Measurements from ENCODE around the gene SYT5. TPM values are rescaled to one million over a fixed set of nuclear protein-coding genes. Genes with fewer than 3 reads are reported as not detected.

The SYT5 gene
- total RNA-seq, 2 experiments from 2014 or later, result 0.84 TPM; not detected in 1

DNA sequence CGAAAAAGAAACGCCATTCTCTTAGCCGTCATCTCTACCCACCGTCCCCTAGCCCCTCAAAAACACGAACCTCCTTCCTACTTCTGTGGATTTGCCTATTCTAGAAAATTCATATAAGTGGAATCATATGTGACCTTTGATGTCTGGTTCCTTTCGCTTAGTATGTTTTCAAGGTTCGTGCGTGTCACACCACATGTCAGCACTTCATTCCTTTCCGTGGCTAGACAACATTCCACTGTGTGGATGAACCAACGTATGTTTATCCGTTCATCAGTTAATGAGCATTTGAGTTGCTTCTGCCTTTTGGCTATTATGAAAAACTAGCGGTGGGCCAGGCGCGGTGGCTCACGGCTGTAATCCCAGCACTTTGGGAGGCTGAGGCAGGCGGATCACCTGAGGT lies 48.7 kb downstream of the SYT5 start:
- intact Hi-C loops (cut with micrococcal nuclease; ENCODE audit: unreplicated experiment), result no loop called here
- Histone ChIP-seq H4K20me1 (ENCODE audit: insufficient read depth, low read length) (no peaks in the 10 kb centered on the region), H3K27ac (ENCODE audit: low read depth, low read length, poor library complexity, severe bottlenecking) (no peak overlapping the region), H3K4me2 (ENCODE audit: low read length) (no peak overlapping the region), H3K4me3 (ENCODE audit: low read depth, low read length, poor library complexity, severe bottlenecking) (no peak overlapping the region), H3K9me2 (ENCODE audit: insufficient read depth, low read length) (no peaks in the 10 kb centered on the region), H3K9me3 (ENCODE audit: low read length) (no peaks in the 10 kb centered on the region), H3K36me3 (ENCODE audit: insufficient read depth, low read length) (no peaks in the 10 kb centered on the region), H3K79me2 (ENCODE audit: insufficient read depth, low read depth, low read length) (no peaks in the 10 kb centered on the region), H3K4me1 (ENCODE audit: insufficient read depth, low read length, poor library complexity, severe bottlenecking) (peaks cover 45% of the 10 kb centered on the region), H2AFZ (ENCODE audit: low read length) (no peak overlapping the region)
- ChIA-PET POLR2A (interaction anchor here (0.7 kb wide), 1 partner anchor 10 kb away, joined by 3 read pairs; no protein-coding TSS in a partner anchor), CTCF (ENCODE audit: unreplicated experiment) (no interaction called here)
- no TSS peak for BruUV-seq (replicated peaks)
- DNase-seq (ENCODE audit: low spot score), result no peak
- no peak for TF ChIP-seq EZH2phosphoT487 (IDR thresholded peaks at IDR 0.05; ENCODE audit: borderline replicate concordance, low read depth, low read length)
- TF ChIP-seq, protein P1, sequence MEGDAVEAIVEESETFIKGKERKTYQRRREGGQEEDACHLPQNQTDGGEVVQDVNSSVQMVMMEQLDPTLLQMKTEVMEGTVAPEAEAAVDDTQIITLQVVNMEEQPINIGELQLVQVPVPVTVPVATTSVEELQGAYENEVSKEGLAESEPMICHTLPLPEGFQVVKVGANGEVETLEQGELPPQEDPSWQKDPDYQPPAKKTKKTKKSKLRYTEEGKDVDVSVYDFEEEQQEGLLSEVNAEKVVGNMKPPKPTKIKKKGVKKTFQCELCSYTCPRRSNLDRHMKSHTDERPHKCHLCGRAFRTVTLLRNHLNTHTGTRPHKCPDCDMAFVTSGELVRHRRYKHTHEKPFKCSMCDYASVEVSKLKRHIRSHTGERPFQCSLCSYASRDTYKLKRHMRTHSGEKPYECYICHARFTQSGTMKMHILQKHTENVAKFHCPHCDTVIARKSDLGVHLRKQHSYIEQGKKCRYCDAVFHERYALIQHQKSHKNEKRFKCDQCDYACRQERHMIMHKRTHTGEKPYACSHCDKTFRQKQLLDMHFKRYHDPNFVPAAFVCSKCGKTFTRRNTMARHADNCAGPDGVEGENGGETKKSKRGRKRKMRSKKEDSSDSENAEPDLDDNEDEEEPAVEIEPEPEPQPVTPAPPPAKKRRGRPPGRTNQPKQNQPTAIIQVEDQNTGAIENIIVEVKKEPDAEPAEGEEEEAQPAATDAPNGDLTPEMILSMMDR (conservative IDR thresholded peaks at IDR 0.05; ENCODE audit: low read length), result no peak

Small RNAs within 50 kb of the gene (microRNA-seq; reads per million reads assigned to microRNA genes)
- gene MIR7975 (ENCODE audit: borderline replicate concordance), result not detected

Small RNAs within 50 kb of the gene (small RNA-seq; reads per million reads assigned to genes)
- gene MIR7975 (not detected), gene RF01210 (not detected)

Other genes starting within 250 kb of the SYT5 start
- 0.41 and 0.69 TPM in 2 replicates for gene NLRP7, start 232.8 kb downstream of the SYT5 start, total RNA-seq (2014; rRNA removed; shearing (Covaris generic))
- gene NLRP7, start 232.8 kb downstream of the SYT5 start, total RNA-seq (2022), result 5.6 and 8.8 TPM in 2 replicates
- not detected in 2 replicates for gene NLRP2, start 213.9 kb downstream of the SYT5 start, total RNA-seq (2014; rRNA removed; shearing (Covaris generic))
- gene NLRP2, start 213.9 kb downstream of the SYT5 start, total RNA-seq (2022), result not detected in 2 replicates
- 0.25 and 0.44 TPM in 2 replicates for gene GP6, start 142.0 kb downstream of the SYT5 start, total RNA-seq (2014; rRNA removed; shearing (Covaris generic))
- gene GP6, start 142.0 kb downstream of the SYT5 start, total RNA-seq (2022), result 0.36 and 1.9 TPM in 2 replicates
- 23.1 and 29.5 TPM in 2 replicates for gene RDH13, start 117.1 kb downstream of the SYT5 start, total RNA-seq (2014; rRNA removed; shearing (Covaris generic))
- gene RDH13, start 117.1 kb downstream of the SYT5 start, total RNA-seq (2022), result 17.8 and 19.5 TPM in 2 replicates
- 3.5 and 11.1 TPM in 2 replicates for gene EPS8L1, start 104.4 kb downstream of the SYT5 start, total RNA-seq (2014; rRNA removed; shearing (Covaris generic))
- 10.6 and 12.5 TPM in 2 replicates for gene EPS8L1, start 104.4 kb downstream of the SYT5 start, total RNA-seq (2022)
- gene PPP1R12C, start 62.7 kb downstream of the SYT5 start, total RNA-seq (2014; rRNA removed; shearing (Covaris generic)), result 194 and 211 TPM in 2 replicates
- gene PPP1R12C, start 62.7 kb downstream of the SYT5 start, total RNA-seq (2022), result 177 and 186 TPM in 2 replicates
- gene TNNT1, start 31.1 kb downstream of the SYT5 start, total RNA-seq (2014; rRNA removed; shearing (Covaris generic)), result 17.6 and 21.9 TPM in 2 replicates
- gene TNNT1, start 31.1 kb downstream of the SYT5 start, total RNA-seq (2022), result 11.2 and 11.6 TPM in 2 replicates
- gene TNNI3, start 22.6 kb downstream of the SYT5 start, total RNA-seq (2014; rRNA removed; shearing (Covaris generic)), result 2.6 TPM in 1 of 2 replicates, not detected in the other
- gene TNNI3, start 22.6 kb downstream of the SYT5 start, total RNA-seq (2022), result not detected in 2 replicates
- gene DNAAF3, start 13.7 kb downstream of the SYT5 start, total RNA-seq (2014; rRNA removed; shearing (Covaris generic)), result 0.85 and 2.8 TPM in 2 replicates
- gene DNAAF3, start 13.7 kb downstream of the SYT5 start, total RNA-seq (2022), result 2.2 and 2.5 TPM in 2 replicates
- gene PTPRH, start 29.2 kb upstream of the SYT5 start, total RNA-seq (2014; rRNA removed; shearing (Covaris generic)), result not detected in 2 replicates
- not detected in 2 replicates for gene PTPRH, start 29.2 kb upstream of the SYT5 start, total RNA-seq (2022)
- 6.7 and 8.1 TPM in 2 replicates for gene TMEM86B, start 48.5 kb upstream of the SYT5 start, total RNA-seq (2014; rRNA removed; shearing (Covaris generic))
- gene TMEM86B, start 48.5 kb upstream of the SYT5 start, total RNA-seq (2022), result 13.7 and 13.8 TPM in 2 replicates
- 82.0 and 89.6 TPM in 2 replicates for gene PPP6R1, start 78.7 kb upstream of the SYT5 start, total RNA-seq (2014; rRNA removed; shearing (Covaris generic))
- 156 and 161 TPM in 2 replicates for gene PPP6R1, start 78.7 kb upstream of the SYT5 start, total RNA-seq (2022)
- 41.3 and 50.5 TPM in 2 replicates for gene HSPBP1, start 99.8 kb upstream of the SYT5 start, total RNA-seq (2014; rRNA removed; shearing (Covaris generic))
- gene HSPBP1, start 99.8 kb upstream of the SYT5 start, total RNA-seq (2022), result 31.9 and 38.7 TPM in 2 replicates
- gene BRSK1, start 103.7 kb upstream of the SYT5 start, total RNA-seq (2014; rRNA removed; shearing (Covaris generic)), result 15.9 and 16.1 TPM in 2 replicates
- 23.9 and 25.7 TPM in 2 replicates for gene BRSK1, start 103.7 kb upstream of the SYT5 start, total RNA-seq (2022)
- not detected in 2 replicates for gene TMEM150B, start 145.1 kb upstream of the SYT5 start, total RNA-seq (2014; rRNA removed; shearing (Covaris generic))
- gene TMEM150B, start 145.1 kb upstream of the SYT5 start, total RNA-seq (2022), result not detected in 2 replicates
- 21.2 and 22.8 TPM in 2 replicates for gene KMT5C, start 159.6 kb upstream of the SYT5 start, total RNA-seq (2014; rRNA removed; shearing (Covaris generic))
- gene KMT5C, start 159.6 kb upstream of the SYT5 start, total RNA-seq (2022), result 36.1 and 43.4 TPM in 2 replicates
- not detected in 2 replicates for gene COX6B2, start 174.4 kb upstream of the SYT5 start, total RNA-seq (2014; rRNA removed; shearing (Covaris generic))
- not detected in 2 replicates for gene COX6B2, start 174.4 kb upstream of the SYT5 start, total RNA-seq (2022)
- not detected in 2 replicates for gene GARIN5B, start 183.0 kb upstream of the SYT5 start, total RNA-seq (2014; rRNA removed; shearing (Covaris generic))
- gene GARIN5B, start 183.0 kb upstream of the SYT5 start, total RNA-seq (2022), result not detected in 2 replicates
- 0.32 TPM in 1 of 2 replicates, not detected in the other for gene IL11, start 190.2 kb upstream of the SYT5 start, total RNA-seq (2014; rRNA removed; shearing (Covaris generic))
- 0.46 and 0.55 TPM in 2 replicates for gene IL11, start 190.2 kb upstream of the SYT5 start, total RNA-seq (2022)
- gene TMEM190, start 196.5 kb upstream of the SYT5 start, total RNA-seq (2014; rRNA removed; shearing (Covaris generic)), result not detected in 2 replicates
- gene TMEM190, start 196.5 kb upstream of the SYT5 start, total RNA-seq (2022), result not detected in 2 replicates
- 2.6 and 2.7 TPM in 2 replicates for gene TMEM238, start 204.0 kb upstream of the SYT5 start, total RNA-seq (2014; rRNA removed; shearing (Covaris generic))
- 6.5 and 7.1 TPM in 2 replicates for gene TMEM238, start 204.0 kb upstream of the SYT5 start, total RNA-seq (2022)
- 847 and 872 TPM in 2 replicates for gene RPL28, start 205.6 kb upstream of the SYT5 start, total RNA-seq (2014; rRNA removed; shearing (Covaris generic))
- 2,656 and 3,234 TPM in 2 replicates for gene RPL28, start 205.6 kb upstream of the SYT5 start, total RNA-seq (2022)
- gene UBE2S, start 227.5 kb upstream of the SYT5 start, total RNA-seq (2014; rRNA removed; shearing (Covaris generic)), result 682 and 848 TPM in 2 replicates
- 285 and 321 TPM in 2 replicates for gene UBE2S, start 227.5 kb upstream of the SYT5 start, total RNA-seq (2022)

Data from OCI-LY7 (cell line).